A673 (cell line): ENCODE results near the gene NOA1. TPM values are rescaled to one million over a fixed set of nuclear protein-coding genes. Genes with fewer than 3 reads are reported as not detected.

ENCODE experiments used
- BruUV-seq: library from RNA; stranded (reverse); fragments of 400-500 nt; replicated peaks from 2 replicates; lab custom pipeline; 2021; lab: Mats Ljungman, UMichigan
- CTCF ChIA-PET: fragments of 300-600 bp; sonication (Branson Sonifier 250); formaldehyde crosslinking; loops from one replicate; lab custom pipeline; 2022; ENCODE audit warnings: antibody characterized with exemption; lab: Charles Lee
- POLR2A ChIA-PET: fragments of 300-600 bp; sonication (Branson Sonifier 250); formaldehyde crosslinking; loops from one replicate; lab custom pipeline; 2022; ENCODE audit warnings: antibody characterized with exemption; ENCODE audit not compliant: low non-redundant PET; lab: Charles Lee
- DNase-seq: peaks from one replicate; pipeline ENCODE4 v3.0.0-alpha.2; 2015; ENCODE audit warnings: low spot score
- H3K27ac ChIP-seq: fragments of 200-600 bp; sonication (generic); 2 replicates; pipeline ENCODE4 v1.5.1; 2016; ENCODE audit warnings: mixed run types, low read depth, mild to moderate bottlenecking, mixed read lengths, antibody characterized with exemption, low read length; ENCODE audit not compliant: poor library complexity, severe bottlenecking
- H3K27me3 ChIP-seq: fragments of 200-600 bp; sonication (generic); replicated peaks from 2 replicates; pipeline ENCODE4 v1.6.1; 2017; ENCODE audit warnings: mixed run types, low read depth, mild to moderate bottlenecking, mixed read lengths, antibody characterized with exemption, low read length; ENCODE audit not compliant: insufficient read depth, poor library complexity
- H3K36me3 ChIP-seq: fragments of 200-600 bp; sonication (generic); 2 replicates; pipeline ENCODE4 v1.6.1; 2016; ENCODE audit warnings: mixed run types, mild to moderate bottlenecking, mixed read lengths, antibody characterized with exemption, low read length; ENCODE audit not compliant: insufficient read depth, poor library complexity, severe bottlenecking
- H3K4me1 ChIP-seq: fragments of 200-600 bp; sonication (generic); 2 replicates; pipeline ENCODE4 v1.6.1; 2017; ENCODE audit warnings: mixed run types, mild to moderate bottlenecking, mixed read lengths, antibody characterized with exemption, low read length; ENCODE audit not compliant: insufficient read depth, poor library complexity, severe bottlenecking
- H3K4me3 ChIP-seq: fragments of 200-600 bp; sonication (generic); 2 replicates; pipeline ENCODE4 v1.5.1; 2016; ENCODE audit warnings: low read depth, mixed run types, mild to moderate bottlenecking, mixed read lengths, low read length; ENCODE audit not compliant: poor library complexity, severe bottlenecking
- H3K9me3 ChIP-seq: fragments of 200-600 bp; sonication (generic); 2 replicates; pipeline ENCODE4 v1.6.1; 2016; ENCODE audit warnings: mixed run types, low read depth, mild to moderate bottlenecking, mixed read lengths, antibody characterized with exemption, low read length; ENCODE audit not compliant: poor library complexity, severe bottlenecking
- EZH2 ChIP-seq: fragments of 200-600 bp; sonication (generic); IDR thresholded peaks from 2 replicates; pipeline ENCODE4 v1.6.1; 2017; ENCODE audit warnings: borderline replicate concordance, low read depth, mild to moderate bottlenecking, mixed read lengths, antibody characterized with exemption, low read length; ENCODE audit not compliant: poor library complexity, severe bottlenecking
- intact Hi-C: fragments of 100-400 bp; cut with micrococcal nuclease; formaldehyde crosslinking; loops from one replicate; pipeline ENCODE4 v1.10.0; 2022; ENCODE audit not compliant: unreplicated experiment
- total RNA-seq: library from RNA; stranded (reverse); gene quantifications from 2 replicates; pipeline ENCODE4 v1.2.3, GENCODE V29; 2021
- TF ChIP-seq, protein P1 (sequence below): fragments of 300-800, 200-600 bp; sonication (generic); conservative IDR thresholded peaks from 2 replicates; pipeline ENCODE4 v1.5.1; 2017; ENCODE audit warnings: low read depth, mild to moderate bottlenecking, antibody characterized with exemption, low read length, moderate library complexity, mixed read lengths

NOA1 gene
- total RNA-seq, 1 experiment from 2014 or later, result 8.3 TPM

GRCh38 chr4:57018980-57019379 is 41.6 kb upstream of the NOA1 start:
- Histone ChIP-seq H3K4me3 (no peak overlapping the region), H3K36me3 (peaks cover 31% of the 10 kb centered on the region)
- CTCF ChIA-PET, result no interaction called here

DNA sequence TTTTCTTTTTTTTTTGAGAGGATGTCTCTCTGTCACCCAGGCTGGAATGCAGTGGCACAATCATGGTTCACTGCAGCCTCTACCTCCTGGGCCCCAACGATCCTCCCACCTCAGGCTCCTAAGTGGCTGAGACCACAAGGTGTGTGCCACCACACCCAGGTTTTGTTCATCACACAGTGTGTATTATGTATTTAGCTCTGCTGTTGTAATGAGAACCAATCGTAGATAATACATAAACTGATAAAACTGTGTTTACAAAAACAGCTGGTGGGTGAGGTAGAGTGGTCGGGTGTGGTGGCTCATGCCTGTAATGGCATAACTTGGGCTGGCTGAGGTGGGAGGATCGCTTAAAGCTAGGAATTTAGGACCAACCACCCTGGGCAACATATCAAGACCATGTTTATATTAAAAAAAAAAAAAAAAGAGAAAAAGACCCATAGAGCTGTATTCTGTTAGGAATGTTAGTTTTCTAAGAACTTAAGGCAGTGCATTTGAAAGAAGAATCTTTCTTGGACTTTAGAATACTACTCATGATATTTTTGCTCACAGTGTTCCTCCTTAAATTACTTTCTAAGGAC is 36.2 kb upstream of the NOA1 start:
- no TSS peak for BruUV-seq
- ChIA-PET POLR2A (no interaction called here), CTCF (no interaction called here)
- Histone ChIP-seq H3K27ac (no peak overlapping the region), H3K9me3 (no peaks in the 10 kb centered on the region), H3K36me3 (peaks cover 21% of the 10 kb centered on the region), H3K4me1 (no peaks in the 10 kb centered on the region), H3K27me3 (no peaks in the 10 kb centered on the region), H3K4me3 (no peak overlapping the region)
- no peak for DNase-seq
- TF ChIP-seq, protein P1, sequence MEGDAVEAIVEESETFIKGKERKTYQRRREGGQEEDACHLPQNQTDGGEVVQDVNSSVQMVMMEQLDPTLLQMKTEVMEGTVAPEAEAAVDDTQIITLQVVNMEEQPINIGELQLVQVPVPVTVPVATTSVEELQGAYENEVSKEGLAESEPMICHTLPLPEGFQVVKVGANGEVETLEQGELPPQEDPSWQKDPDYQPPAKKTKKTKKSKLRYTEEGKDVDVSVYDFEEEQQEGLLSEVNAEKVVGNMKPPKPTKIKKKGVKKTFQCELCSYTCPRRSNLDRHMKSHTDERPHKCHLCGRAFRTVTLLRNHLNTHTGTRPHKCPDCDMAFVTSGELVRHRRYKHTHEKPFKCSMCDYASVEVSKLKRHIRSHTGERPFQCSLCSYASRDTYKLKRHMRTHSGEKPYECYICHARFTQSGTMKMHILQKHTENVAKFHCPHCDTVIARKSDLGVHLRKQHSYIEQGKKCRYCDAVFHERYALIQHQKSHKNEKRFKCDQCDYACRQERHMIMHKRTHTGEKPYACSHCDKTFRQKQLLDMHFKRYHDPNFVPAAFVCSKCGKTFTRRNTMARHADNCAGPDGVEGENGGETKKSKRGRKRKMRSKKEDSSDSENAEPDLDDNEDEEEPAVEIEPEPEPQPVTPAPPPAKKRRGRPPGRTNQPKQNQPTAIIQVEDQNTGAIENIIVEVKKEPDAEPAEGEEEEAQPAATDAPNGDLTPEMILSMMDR, result no peak
- intact Hi-C loops, result no loop called here

More at GRCh38 chr4:57018980-57019379, 41.6 kb upstream of the NOA1 start:
- Histone ChIP-seq H3K9me3 (no peaks in the 10 kb centered on the region), H3K4me1 (no peaks in the 10 kb centered on the region), H3K27me3 (no peaks in the 10 kb centered on the region), H3K27ac (no peak overlapping the region)
- DNase-seq, result no peak
- intact Hi-C loops, result no loop called here
- BruUV-seq, result no TSS peak
- POLR2A ChIA-PET, result no interaction called here
- TF ChIP-seq, protein P1, result no peak
- no peak for TF ChIP-seq EZH2

- ChIA-PET CTCF (no interaction called here), POLR2A (no interaction called here)
- Histone ChIP-seq H3K27ac (no peak overlapping the region), H3K4me1 (no peaks in the 10 kb centered on the region), H3K36me3 (peaks cover 19% of the 10 kb centered on the region), H3K27me3 (no peaks in the 10 kb centered on the region), H3K4me3 (no peak overlapping the region), H3K9me3 (no peaks in the 10 kb centered on the region)
- BruUV-seq, result no TSS peak
- no peak for DNase-seq
- intact Hi-C loops, result no loop called here
- no peak for TF ChIP-seq EZH2
- TF ChIP-seq, protein P1, result no peak
These were observed 22.3 kb upstream of the NOA1 start for GRCh38 chr4:56999751-57000150.
